ENCODE measurements around the gene EIF4B.
"Not testable (repeated sequence)": the region's sequence is repeated elsewhere in the genome, so short reads cannot be mapped to it uniquely, and the experiment has no call there.

GRCh38 chr12:52992240-52992639 lies 14.0 kb upstream of the EIF4B start:
- TF ChIP-seq CTCF (IDR thresholded peaks at IDR 0.05); POLR2AphosphoS5 (IDR thresholded peaks at IDR 0.05; ENCODE audit: low read depth, low read length); SIN3A (IDR thresholded peaks at IDR 0.05; ENCODE audit: borderline replicate concordance, insufficient read depth, low read depth, low read length); REST (IDR thresholded peaks at IDR 0.05; ENCODE audit: insufficient read depth in 1 of 2, low read depth in 2 of 2, low read length in 1 of 2); TCF7L2 (IDR thresholded peaks at IDR 0.05; ENCODE audit: low read depth, low read length): not testable (repeated sequence)
